Activated naive CD4-positive, alpha-beta T cell treated with anti-CD3 and anti-CD28 coated beads for 36 hours (primary cell): Measurements from ENCODE around the gene GTF2H2C. TPM values are rescaled to one million over a fixed set of nuclear protein-coding genes. Genes with fewer than 3 reads are reported as not detected.
"Not testable (repeated sequence)": the region's sequence is repeated elsewhere in the genome, so short reads cannot be mapped to it uniquely, and the experiment has no call there.

Source experiments
- CTCF ChIA-PET: fragments of 350-600 bp; sonication (Branson Sonifier 250); formaldehyde crosslinking; loops from one replicate; lab custom pipeline; 2021; ENCODE audit warnings: antibody characterized with exemption; lab: Charles Lee
- DNase-seq: peaks from one replicate; pipeline ENCODE4 v3.0.0-alpha.2; 2020
- H3K27ac Mint-ChIP-seq: one replicate; pipeline ENCODE4 v1.8.0; 2021; ENCODE audit warnings: mild to moderate bottlenecking, mixed read lengths
- H3K27me3 Mint-ChIP-seq: one replicate; pipeline ENCODE4 v1.8.0; 2021; ENCODE audit warnings: low read depth, mixed read lengths
- H3K36me3 Mint-ChIP-seq: one replicate; pipeline ENCODE4 v1.8.0; 2021; ENCODE audit warnings: low read depth, mixed read lengths
- H3K4me1 Mint-ChIP-seq: one replicate; pipeline ENCODE4 v1.8.0; 2021; ENCODE audit warnings: low read depth, mixed read lengths
- H3K4me3 Mint-ChIP-seq: one replicate; pipeline ENCODE4 v1.8.0; 2021; ENCODE audit warnings: mild to moderate bottlenecking, moderate library complexity, mixed read lengths
- H3K9me3 Mint-ChIP-seq: one replicate; pipeline ENCODE4 v1.8.0; 2021; ENCODE audit warnings: mixed read lengths
- intact Hi-C: fragments of 100-400 bp; cut with micrococcal nuclease; formaldehyde crosslinking; loops from one replicate; pipeline ENCODE4 v1.15.1; 2023
- total RNA-seq, 2 experiments: library from RNA; stranded (reverse); gene quantifications; one replicate each; pipeline ENCODE4 v1.2.3, GENCODE V29; 2021

GTF2H2C gene
- total RNA-seq, 2 experiments from 2014 or later, result 38.2 to 38.4 TPM

GRCh38 chr5:69601947-69602346 lies 42.0 kb downstream of the GTF2H2C start:
- H3K4me3 Mint-ChIP-seq, CTCF ChIA-PET, intact Hi-C loops, H3K36me3 Mint-ChIP-seq, H3K4me1 Mint-ChIP-seq, H3K9me3 Mint-ChIP-seq, H3K27ac Mint-ChIP-seq, H3K27me3 Mint-ChIP-seq, DNase-seq: not testable (repeated sequence)

GRCh38 chr5:69606839-69607238 lies 46.8 kb downstream of the GTF2H2C start:
- CTCF ChIA-PET, H3K4me3 Mint-ChIP-seq, H3K9me3 Mint-ChIP-seq, H3K27ac Mint-ChIP-seq, H3K27me3 Mint-ChIP-seq, intact Hi-C loops, H3K4me1 Mint-ChIP-seq, DNase-seq, H3K36me3 Mint-ChIP-seq: not testable (repeated sequence)

- H3K4me3 Mint-ChIP-seq, H3K27ac Mint-ChIP-seq, H3K27me3 Mint-ChIP-seq, DNase-seq, H3K4me1 Mint-ChIP-seq, CTCF ChIA-PET, H3K9me3 Mint-ChIP-seq, H3K36me3 Mint-ChIP-seq, intact Hi-C loops: not testable (repeated sequence)
These were observed 47.8 kb downstream of the GTF2H2C start for GRCh38 chr5:69607750-69608149.

DNA sequence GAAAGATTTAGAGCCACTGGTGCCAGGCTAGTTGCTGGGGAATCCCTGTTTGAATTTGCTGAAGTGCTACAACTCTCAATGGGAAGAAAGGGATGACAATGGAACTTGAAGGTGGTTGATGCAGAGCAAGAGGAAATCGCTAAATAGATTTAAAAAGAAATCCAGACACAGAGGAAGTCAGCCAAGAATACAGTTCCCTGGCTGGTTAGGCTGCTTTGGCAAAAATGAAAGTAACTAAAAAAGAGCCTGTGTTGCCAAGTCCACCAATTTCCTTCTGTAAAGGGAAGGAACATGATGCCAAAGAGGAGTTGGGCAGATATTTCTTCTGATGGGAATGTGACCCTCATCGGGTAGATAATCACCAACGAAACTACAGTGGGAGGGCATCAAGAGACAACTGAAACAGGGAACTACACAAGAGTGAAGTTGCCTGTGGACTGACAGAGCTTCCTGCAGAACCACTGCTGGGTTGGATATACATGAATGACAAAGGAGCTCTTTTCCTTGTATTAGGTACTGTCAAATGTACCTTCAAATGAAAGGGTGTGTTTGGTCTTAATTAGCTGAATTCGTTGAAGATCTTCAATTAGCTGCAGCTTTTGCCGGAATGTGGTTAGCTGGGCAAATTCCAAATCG lies 49.0 kb downstream of the GTF2H2C start:
- DNase-seq, H3K27me3 Mint-ChIP-seq, H3K9me3 Mint-ChIP-seq, intact Hi-C loops, H3K4me1 Mint-ChIP-seq, H3K4me3 Mint-ChIP-seq, H3K27ac Mint-ChIP-seq, CTCF ChIA-PET, H3K36me3 Mint-ChIP-seq: not testable (repeated sequence)

DNA sequence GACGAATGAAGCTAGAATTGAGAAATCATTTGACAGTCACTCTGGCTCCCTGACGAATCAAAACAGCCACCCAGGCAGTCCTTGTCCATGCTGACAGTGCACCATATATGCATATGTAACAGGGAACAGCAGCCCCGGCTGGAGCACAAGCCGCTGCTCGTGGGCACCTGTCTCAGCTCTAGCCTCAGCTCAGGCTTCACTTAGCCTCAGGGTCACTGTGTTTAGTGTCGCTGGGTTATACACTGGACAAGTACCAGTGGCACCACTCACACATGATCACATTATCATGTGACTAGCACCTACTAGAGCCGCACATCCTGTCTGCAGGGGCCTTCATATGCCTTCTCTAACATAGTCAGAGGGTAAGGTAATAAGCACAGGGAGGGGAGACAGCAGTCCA lies 54.9 kb downstream of the GTF2H2C start:
- H3K4me3 Mint-ChIP-seq, H3K4me1 Mint-ChIP-seq, DNase-seq, intact Hi-C loops, H3K36me3 Mint-ChIP-seq, H3K9me3 Mint-ChIP-seq, CTCF ChIA-PET, H3K27me3 Mint-ChIP-seq, H3K27ac Mint-ChIP-seq: not testable (repeated sequence)

- intact Hi-C loops, result not testable (repeated sequence)
These were observed 71.9 kb downstream of the GTF2H2C start for GRCh38 chr5:69631879-69632278.

More at GRCh38 chr5:69631879-69632278, 71.9 kb downstream of the GTF2H2C start:
- H3K36me3 Mint-ChIP-seq, H3K4me1 Mint-ChIP-seq, H3K27me3 Mint-ChIP-seq, CTCF ChIA-PET, H3K9me3 Mint-ChIP-seq, H3K4me3 Mint-ChIP-seq, H3K27ac Mint-ChIP-seq: not testable (repeated sequence)
- DNase-seq, result peak; percentile 3

Other genes starting within 250 kb of the GTF2H2C start
- gene CCDC125, start 227.4 kb upstream of the GTF2H2C start, total RNA-seq, result 1 to 10 TPM; 6.1 to 7.5 TPM
- 100 to 1,000 TPM; 102 to 103 TPM for gene AK6, start 190.7 kb upstream of the GTF2H2C start, total RNA-seq
- gene TAF9, start 190.7 kb upstream of the GTF2H2C start, total RNA-seq, result 10 to 100 TPM; 74.9 to 79.1 TPM
- gene RAD17, start 190.4 kb upstream of the GTF2H2C start, total RNA-seq, result 10 to 100 TPM; 24.1 to 26.2 TPM
- under 1 TPM; 0.45 to 0.64 TPM for gene MARVELD2, start 145.1 kb upstream of the GTF2H2C start, total RNA-seq
- gene OCLN, start 67.4 kb upstream of the GTF2H2C start, total RNA-seq, result under 1 TPM; 0.26 to 0.62 TPM